22Rv1 (cell line): ENCODE data around the gene SHISA2.

Experiments used
- CTCF ChIP-seq: fragments of 450-650 bp; IDR thresholded peaks from 2 replicates; pipeline ENCODE4 v1.5.1; 2017; ENCODE audit warnings: mild to moderate bottlenecking
- ZFX ChIP-seq: fragments of 450-650 bp; IDR thresholded peaks from 2 replicates; pipeline ENCODE4 v1.6.1; 2017; ENCODE audit warnings: antibody characterized with exemption, borderline replicate concordance

DNA sequence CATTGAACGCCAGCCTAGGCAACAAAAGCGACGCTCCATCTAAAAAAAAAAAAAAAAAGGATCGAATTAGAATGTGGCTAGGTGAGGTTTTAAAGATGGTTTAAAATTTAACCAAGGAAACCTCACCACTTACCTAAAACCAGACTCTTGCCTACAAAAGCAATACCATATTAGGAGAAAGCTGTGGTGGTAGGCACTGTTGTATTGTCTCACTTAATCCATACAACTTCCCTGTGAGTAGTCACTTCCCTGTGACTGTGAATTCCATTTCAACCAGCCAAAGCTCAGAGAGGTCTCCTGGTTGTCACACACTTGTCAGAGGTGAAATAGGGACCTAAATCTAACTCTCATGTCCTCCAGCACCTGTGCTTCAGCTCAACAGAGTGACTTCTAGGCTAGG is 15.4 kb downstream of the SHISA2 start:
- no peak for TF ChIP-seq CTCF
- TF ChIP-seq ZFX: no peak
